ENCODE results near the gene SPEM1. TPM values are rescaled to one million over a fixed set of nuclear protein-coding genes. Genes with fewer than 3 reads are reported as not detected.

Gene SPEM1
- polyA plus RNA-seq (ENCODE audit: low read depth in 6 of 6), result not detected

- DNase-seq, result no peak
- Mint-ChIP-seq H3K9me3 (no peaks in the 10 kb centered on the region), H3K4me3 (no peak within 1 kb of the TSS), H3K36me3 (no peaks in the 10 kb centered on the region), H3K27ac (no peak within 1 kb of the TSS), H3K27me3 (peaks cover 3 to 22% (median 15%) of the 10 kb centered on the region in 3 donors), H3K4me1 (no peaks in the 10 kb centered on the region)
- ATAC-seq (ENCODE audit: low read depth in 2 of 2), result no peak
These were observed at the start of gene SPEM1 for GRCh38 chr17:7419819-7420610. TSS of gene SPEM1 (plus strand) at chr17:7420324. CDS start at chr17:7420385, 61 bp downstream.

DNA sequence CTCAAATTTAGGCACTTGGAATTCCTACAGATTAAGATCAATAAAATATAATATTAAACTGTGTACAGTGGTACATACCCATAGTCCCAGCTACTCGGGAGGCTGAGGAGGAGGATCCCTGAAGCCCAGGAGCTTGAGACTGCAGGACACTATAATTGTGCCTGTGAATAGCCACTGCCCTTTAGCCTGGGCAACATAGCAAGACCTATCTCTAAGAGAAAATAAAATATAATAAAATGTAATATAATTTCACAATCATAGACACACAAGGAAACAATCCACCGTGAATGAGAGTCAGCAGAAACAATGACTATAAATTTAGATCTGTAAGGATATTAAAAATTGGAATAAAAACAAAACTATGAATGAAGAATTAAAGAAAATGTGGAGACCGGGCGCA is 49.3 kb upstream of the SPEM1 start:
- ATAC-seq (ENCODE audit: low read depth in 2 of 2), result no peak

GRCh38 chr17:7374353-7374752 is 45.8 kb upstream of the SPEM1 start:
- Mint-ChIP-seq H3K4me3 (no peak overlapping the region), H3K9me3 (peaks cover 0 to 5% (median 4%) of the 10 kb centered on the region in 7 donors), H3K27ac (no peak overlapping the region), H3K27me3 (peaks cover 10 to 42% (median 28%) of the 10 kb centered on the region in 3 donors), H3K4me1 (no peaks in the 10 kb centered on the region), H3K36me3 (peaks cover 3 to 6% of the 10 kb centered on the region in 2 donors)
- ATAC-seq (ENCODE audit: low read depth in 2 of 2) (no peak), DNase-seq (no peak)

More for the DNA sequence above, 49.3 kb upstream of the SPEM1 start:
- H3K4me3 Mint-ChIP-seq, result no peak overlapping the region
- H3K36me3 Mint-ChIP-seq, result no peaks in the 10 kb centered on the region
- peaks cover 0 to 29% (median 19%) of the 10 kb centered on the region in 3 donors for H3K27me3 Mint-ChIP-seq
- H3K27ac Mint-ChIP-seq, result no peak overlapping the region
- H3K9me3 Mint-ChIP-seq, result no peaks in the 10 kb centered on the region
- no peak for DNase-seq
- H3K4me1 Mint-ChIP-seq, result peaks cover 0 to 8% (median 2%) of the 10 kb centered on the region in 3 donors

GRCh38 chr17:7379134-7379533 is 41.0 kb upstream of the SPEM1 start:
- peaks cover 5 to 10% (median 7%) of the 10 kb centered on the region in 3 donors for H3K4me1 Mint-ChIP-seq
- H3K27ac Mint-ChIP-seq, result no peak overlapping the region
- H3K4me3 Mint-ChIP-seq, result no peak overlapping the region
- H3K27me3 Mint-ChIP-seq, result peaks cover 38 to 55% (median 45%) of the 10 kb centered on the region in 3 donors
- H3K9me3 Mint-ChIP-seq, result peaks cover 0 to 6% (median 5%) of the 10 kb centered on the region in 7 donors
- ATAC-seq (ENCODE audit: low read depth in 2 of 2) (no peak), DNase-seq (no peak)
- H3K36me3 Mint-ChIP-seq, result peaks cover 3 to 8% of the 10 kb centered on the region in 2 donors

- H3K27ac Mint-ChIP-seq, result no peak overlapping the region
- H3K4me3 Mint-ChIP-seq, result peak overlapping the region in 2 of 8 donors; percentile 9 to 10
- ATAC-seq (ENCODE audit: low read depth in 2 of 2) (no peak), DNase-seq (no peak)
- H3K27me3 Mint-ChIP-seq, result peaks cover 38 to 55% (median 45%) of the 10 kb centered on the region in 3 donors
- H3K36me3 Mint-ChIP-seq, result peaks cover 3 to 8% of the 10 kb centered on the region in 2 donors
- H3K4me1 Mint-ChIP-seq, result peaks cover 11 to 16% (median 15%) of the 10 kb centered on the region in 3 donors
- H3K9me3 Mint-ChIP-seq, result peaks cover 0 to 6% (median 5%) of the 10 kb centered on the region in 7 donors
These were observed 39.8 kb upstream of the SPEM1 start for GRCh38 chr17:7380321-7380720.

DNA sequence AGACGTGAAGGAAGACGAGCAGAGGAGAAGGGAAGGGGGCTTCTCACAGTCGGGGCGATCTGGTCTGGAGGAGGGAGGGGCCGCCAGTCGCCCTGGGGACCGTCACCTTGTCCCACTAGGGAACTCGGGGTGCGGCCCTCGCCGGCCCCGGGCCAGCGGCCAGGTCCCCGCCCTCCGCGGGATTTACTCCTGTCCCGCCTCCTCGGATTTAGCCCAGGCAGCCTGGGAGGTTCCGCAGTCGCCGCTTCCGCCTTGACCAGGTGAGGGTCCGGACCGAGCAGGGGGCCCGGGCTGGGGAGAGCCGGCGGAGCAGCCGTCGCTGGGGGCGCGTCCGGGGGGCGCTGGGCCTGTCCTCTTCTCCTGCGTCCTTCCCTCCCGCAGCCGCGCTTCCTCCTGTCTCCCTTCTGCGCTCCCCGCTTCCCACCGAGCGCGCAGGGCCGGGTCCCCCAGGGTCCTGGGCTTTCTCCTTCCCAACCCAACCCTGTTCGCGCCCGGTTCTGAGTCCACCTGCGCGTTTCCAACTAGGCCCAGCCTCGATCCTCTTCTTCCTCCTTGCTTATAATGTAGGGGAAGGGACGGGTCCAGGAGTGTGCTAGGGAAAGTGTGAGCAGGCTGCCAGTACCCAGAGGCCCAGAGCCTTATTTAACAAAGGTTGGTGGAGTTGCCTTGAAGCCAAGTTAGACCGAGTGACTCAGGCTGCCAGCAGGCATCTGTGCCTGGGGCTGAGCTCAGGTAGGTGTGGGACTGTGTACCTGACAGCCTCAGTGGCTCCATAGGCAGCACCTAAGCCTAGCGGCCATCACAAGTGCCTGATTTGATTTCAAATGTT is 39.1 kb upstream of the SPEM1 start, which contains the start of gene TNK1:
TSS of gene TNK1 (plus strand) at position 235 of the 829 bp plus-strand sequence. CDS start 1,838 bp downstream, outside the sequence.
- Mint-ChIP-seq H3K4me1 (peaks cover 14 to 16% (median 15%) of the 10 kb centered on the region in 3 donors), H3K27ac (peak within 1 kb of the TSS in 3 of 6 donors; percentile 21 to 52 (median 41)), H3K9me3 (peaks cover 0 to 6% (median 5%) of the 10 kb centered on the region in 7 donors), H3K36me3 (peaks cover 3 to 8% of the 10 kb centered on the region in 2 donors), H3K4me3 (peak within 1 kb of the TSS in 6 of 8 donors; percentile 6 to 65 (median 40)), H3K27me3 (peaks cover 38 to 55% (median 45%) of the 10 kb centered on the region in 3 donors)
- DNase-seq (no peak), ATAC-seq (ENCODE audit: low read depth in 2 of 2) (no peak)

- DNase-seq (no peak), ATAC-seq (ENCODE audit: low read depth in 2 of 2) (no peak)
- peaks cover 33 to 46% (median 40%) of the 10 kb centered on the region in 3 donors for H3K27me3 Mint-ChIP-seq
- peaks cover 14 to 16% (median 15%) of the 10 kb centered on the region in 3 donors for H3K4me1 Mint-ChIP-seq
- H3K27ac Mint-ChIP-seq, result no peak overlapping the region
- H3K9me3 Mint-ChIP-seq, result peaks cover 0 to 6% (median 5%) of the 10 kb centered on the region in 7 donors
- peaks cover 3 to 8% of the 10 kb centered on the region in 2 donors for H3K36me3 Mint-ChIP-seq
- peak overlapping the region in 4 of 8 donors; percentile 30 to 74 (median 62) for H3K4me3 Mint-ChIP-seq
These were observed 37.2 kb upstream of the SPEM1 start for GRCh38 chr17:7382901-7383300.

GRCh38 chr17:7383371-7383741 is 36.8 kb upstream of the SPEM1 start:
- Mint-ChIP-seq H3K4me1 (peaks cover 14 to 16% (median 15%) of the 10 kb centered on the region in 3 donors), H3K9me3 (peaks cover 0 to 6% (median 5%) of the 10 kb centered on the region in 7 donors), H3K4me3 (peak overlapping the region; percentile 9 to 76 (median 56))

DNA sequence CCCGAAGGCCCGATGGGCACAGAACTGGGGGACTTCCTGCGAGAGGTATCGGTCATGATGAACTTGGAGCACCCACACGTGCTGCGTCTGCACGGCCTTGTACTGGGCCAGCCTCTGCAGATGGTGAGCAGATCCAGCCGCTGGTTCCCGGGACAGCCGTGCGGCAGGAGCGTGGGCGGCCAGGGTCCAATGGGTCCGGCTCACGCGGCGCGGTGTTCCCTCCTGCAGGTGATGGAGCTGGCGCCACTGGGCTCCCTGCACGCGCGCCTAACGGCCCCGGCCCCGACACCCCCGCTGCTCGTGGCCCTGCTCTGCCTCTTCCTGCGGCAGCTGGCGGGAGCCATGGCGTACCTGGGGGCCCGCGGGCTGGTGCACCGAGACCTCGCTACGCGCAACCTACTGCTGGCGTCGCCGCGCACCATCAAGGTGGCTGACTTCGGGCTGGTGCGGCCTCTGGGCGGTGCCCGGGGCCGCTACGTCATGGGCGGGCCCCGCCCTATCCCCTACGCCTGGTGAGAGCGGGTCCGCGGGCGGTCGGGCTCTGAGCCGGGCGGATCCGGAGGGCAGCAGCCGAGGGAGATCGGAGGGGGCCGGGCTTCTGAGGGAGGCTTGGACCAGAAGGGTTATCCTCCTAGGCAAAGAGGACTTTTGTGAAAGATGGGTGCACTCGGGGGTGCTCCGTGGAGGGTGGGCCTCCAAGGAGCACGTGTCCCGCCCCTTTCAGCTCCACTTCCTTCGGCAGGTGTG is 36.2 kb upstream of the SPEM1 start:
- H3K27me3 Mint-ChIP-seq, result peaks cover 33 to 38% (median 37%) of the 10 kb centered on the region in 3 donors
- DNase-seq (peak; percentile 81), ATAC-seq (ENCODE audit: low read depth in 2 of 2) (peak; percentile 96 to 97)
- H3K4me3 Mint-ChIP-seq, result peak overlapping the region; percentile 74 to 91 (median 83)
- peaks cover 3 to 7% of the 10 kb centered on the region in 2 donors for H3K36me3 Mint-ChIP-seq
- peaks cover 0 to 6% (median 5%) of the 10 kb centered on the region in 7 donors for H3K9me3 Mint-ChIP-seq
- H3K27ac Mint-ChIP-seq, result peak overlapping the region in 4 of 6 donors; percentile 64 to 93 (median 80)
- peaks cover 14 to 16% (median 15%) of the 10 kb centered on the region in 3 donors for H3K4me1 Mint-ChIP-seq

More at GRCh38 chr17:7383371-7383741, 36.8 kb upstream of the SPEM1 start:
- H3K27ac Mint-ChIP-seq, result no peak overlapping the region
- H3K36me3 Mint-ChIP-seq, result peaks cover 3 to 8% of the 10 kb centered on the region in 2 donors
- H3K27me3 Mint-ChIP-seq, result peaks cover 33 to 42% (median 40%) of the 10 kb centered on the region in 3 donors
- DNase-seq (no peak), ATAC-seq (ENCODE audit: low read depth in 2 of 2) (no peak)

DNA sequence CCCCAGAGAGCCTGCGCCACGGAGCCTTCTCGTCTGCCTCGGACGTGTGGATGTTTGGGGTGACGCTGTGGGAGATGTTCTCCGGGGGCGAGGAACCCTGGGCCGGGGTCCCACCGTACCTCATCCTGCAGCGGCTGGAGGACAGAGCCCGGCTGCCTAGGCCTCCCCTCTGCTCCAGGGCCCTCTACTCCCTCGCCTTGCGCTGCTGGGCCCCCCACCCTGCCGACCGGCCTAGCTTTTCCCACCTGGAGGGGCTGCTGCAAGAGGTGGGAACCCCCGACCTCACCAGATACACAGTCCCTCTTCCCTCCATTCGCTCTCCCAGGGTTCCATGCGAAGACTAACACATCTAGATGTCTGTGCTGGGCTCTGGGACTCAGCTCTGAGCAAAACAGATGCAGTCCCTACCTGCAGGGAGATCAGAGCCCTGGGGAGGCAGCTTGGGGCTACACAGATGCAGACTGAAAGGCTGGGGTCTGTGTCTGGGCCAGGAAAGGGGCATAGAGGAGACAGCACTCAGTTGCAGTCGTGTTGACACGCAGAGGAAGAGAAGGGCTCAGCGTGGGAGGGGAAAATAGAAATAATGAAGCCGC is 35.5 kb upstream of the SPEM1 start:
- DNase-seq (no peak), ATAC-seq (ENCODE audit: low read depth in 2 of 2) (no peak)

GRCh38 chr17:7388856-7389255 is 31.3 kb upstream of the SPEM1 start:
- H3K4me1 Mint-ChIP-seq, result peaks cover 21 to 30% (median 26%) of the 10 kb centered on the region in 3 donors
- H3K36me3 Mint-ChIP-seq, result no peaks in the 10 kb centered on the region
- H3K27me3 Mint-ChIP-seq, result no peaks in the 10 kb centered on the region
- H3K4me3 Mint-ChIP-seq, result no peak overlapping the region
- ATAC-seq (ENCODE audit: low read depth in 2 of 2) (no peak), DNase-seq (no peak)
- no peaks in the 10 kb centered on the region for H3K9me3 Mint-ChIP-seq
- peak overlapping the region in 1 of 6 donors; percentile 53 for H3K27ac Mint-ChIP-seq

More for the DNA sequence above, 35.5 kb upstream of the SPEM1 start:
- H3K27me3 Mint-ChIP-seq, result peaks cover 26 to 31% (median 30%) of the 10 kb centered on the region in 3 donors
- peaks cover 14 to 16% (median 16%) of the 10 kb centered on the region in 3 donors for H3K4me1 Mint-ChIP-seq
- no peaks in the 10 kb centered on the region for H3K36me3 Mint-ChIP-seq
- no peaks in the 10 kb centered on the region for H3K9me3 Mint-ChIP-seq
- H3K27ac Mint-ChIP-seq, result peak overlapping the region in 4 of 6 donors; percentile 64 to 93 (median 80)
- peak overlapping the region; percentile 74 to 91 (median 83) for H3K4me3 Mint-ChIP-seq

All from naive B cell (primary cell).